ENCODE results near the gene SLC25A51.

DNA sequence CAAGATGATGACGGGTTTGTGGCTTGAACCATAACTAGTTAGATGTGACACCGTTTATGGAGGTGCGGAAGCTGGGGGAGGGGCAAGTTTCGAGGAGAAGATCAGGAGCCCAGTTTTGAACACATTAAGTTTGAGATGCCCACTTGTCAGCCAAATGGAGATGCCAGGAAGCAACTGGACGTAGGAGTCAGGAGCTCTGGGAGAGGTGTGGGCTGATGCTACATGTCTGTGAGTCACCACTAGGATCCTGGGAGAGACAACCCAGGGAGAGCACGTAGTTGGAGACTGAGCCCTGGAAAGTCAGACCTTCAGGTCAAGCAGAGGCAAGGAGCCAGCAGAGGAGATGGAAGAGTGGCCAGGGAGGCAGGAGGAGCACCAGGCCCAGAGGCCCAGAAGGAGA is 48.8 kb upstream of the SLC25A51 start:
- TF ChIP-seq, protein P1, sequence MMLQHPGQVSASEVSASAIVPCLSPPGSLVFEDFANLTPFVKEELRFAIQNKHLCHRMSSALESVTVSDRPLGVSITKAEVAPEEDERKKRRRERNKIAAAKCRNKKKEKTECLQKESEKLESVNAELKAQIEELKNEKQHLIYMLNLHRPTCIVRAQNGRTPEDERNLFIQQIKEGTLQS (IDR thresholded peaks at IDR 0.05) = no peak
- no peak for TF ChIP-seq SP1 (IDR thresholded peaks at IDR 0.05)
- TF ChIP-seq, protein P2, sequence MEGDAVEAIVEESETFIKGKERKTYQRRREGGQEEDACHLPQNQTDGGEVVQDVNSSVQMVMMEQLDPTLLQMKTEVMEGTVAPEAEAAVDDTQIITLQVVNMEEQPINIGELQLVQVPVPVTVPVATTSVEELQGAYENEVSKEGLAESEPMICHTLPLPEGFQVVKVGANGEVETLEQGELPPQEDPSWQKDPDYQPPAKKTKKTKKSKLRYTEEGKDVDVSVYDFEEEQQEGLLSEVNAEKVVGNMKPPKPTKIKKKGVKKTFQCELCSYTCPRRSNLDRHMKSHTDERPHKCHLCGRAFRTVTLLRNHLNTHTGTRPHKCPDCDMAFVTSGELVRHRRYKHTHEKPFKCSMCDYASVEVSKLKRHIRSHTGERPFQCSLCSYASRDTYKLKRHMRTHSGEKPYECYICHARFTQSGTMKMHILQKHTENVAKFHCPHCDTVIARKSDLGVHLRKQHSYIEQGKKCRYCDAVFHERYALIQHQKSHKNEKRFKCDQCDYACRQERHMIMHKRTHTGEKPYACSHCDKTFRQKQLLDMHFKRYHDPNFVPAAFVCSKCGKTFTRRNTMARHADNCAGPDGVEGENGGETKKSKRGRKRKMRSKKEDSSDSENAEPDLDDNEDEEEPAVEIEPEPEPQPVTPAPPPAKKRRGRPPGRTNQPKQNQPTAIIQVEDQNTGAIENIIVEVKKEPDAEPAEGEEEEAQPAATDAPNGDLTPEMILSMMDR (IDR thresholded peaks at IDR 0.05; ENCODE audit: low read depth, low read length, missing input control) = no peak
- TF ChIP-seq, protein P3, sequence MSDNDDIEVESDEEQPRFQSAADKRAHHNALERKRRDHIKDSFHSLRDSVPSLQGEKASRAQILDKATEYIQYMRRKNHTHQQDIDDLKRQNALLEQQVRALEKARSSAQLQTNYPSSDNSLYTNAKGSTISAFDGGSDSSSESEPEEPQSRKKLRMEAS (IDR thresholded peaks at IDR 0.05) = no peak
- TF ChIP-seq, protein P4, sequence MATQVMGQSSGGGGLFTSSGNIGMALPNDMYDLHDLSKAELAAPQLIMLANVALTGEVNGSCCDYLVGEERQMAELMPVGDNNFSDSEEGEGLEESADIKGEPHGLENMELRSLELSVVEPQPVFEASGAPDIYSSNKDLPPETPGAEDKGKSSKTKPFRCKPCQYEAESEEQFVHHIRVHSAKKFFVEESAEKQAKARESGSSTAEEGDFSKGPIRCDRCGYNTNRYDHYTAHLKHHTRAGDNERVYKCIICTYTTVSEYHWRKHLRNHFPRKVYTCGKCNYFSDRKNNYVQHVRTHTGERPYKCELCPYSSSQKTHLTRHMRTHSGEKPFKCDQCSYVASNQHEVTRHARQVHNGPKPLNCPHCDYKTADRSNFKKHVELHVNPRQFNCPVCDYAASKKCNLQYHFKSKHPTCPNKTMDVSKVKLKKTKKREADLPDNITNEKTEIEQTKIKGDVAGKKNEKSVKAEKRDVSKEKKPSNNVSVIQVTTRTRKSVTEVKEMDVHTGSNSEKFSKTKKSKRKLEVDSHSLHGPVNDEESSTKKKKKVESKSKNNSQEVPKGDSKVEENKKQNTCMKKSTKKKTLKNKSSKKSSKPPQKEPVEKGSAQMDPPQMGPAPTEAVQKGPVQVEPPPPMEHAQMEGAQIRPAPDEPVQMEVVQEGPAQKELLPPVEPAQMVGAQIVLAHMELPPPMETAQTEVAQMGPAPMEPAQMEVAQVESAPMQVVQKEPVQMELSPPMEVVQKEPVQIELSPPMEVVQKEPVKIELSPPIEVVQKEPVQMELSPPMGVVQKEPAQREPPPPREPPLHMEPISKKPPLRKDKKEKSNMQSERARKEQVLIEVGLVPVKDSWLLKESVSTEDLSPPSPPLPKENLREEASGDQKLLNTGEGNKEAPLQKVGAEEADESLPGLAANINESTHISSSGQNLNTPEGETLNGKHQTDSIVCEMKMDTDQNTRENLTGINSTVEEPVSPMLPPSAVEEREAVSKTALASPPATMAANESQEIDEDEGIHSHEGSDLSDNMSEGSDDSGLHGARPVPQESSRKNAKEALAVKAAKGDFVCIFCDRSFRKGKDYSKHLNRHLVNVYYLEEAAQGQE (IDR thresholded peaks at IDR 0.05) = no peak
- no peak for TF ChIP-seq YY1 (IDR thresholded peaks at IDR 0.05)
- TF ChIP-seq EGR1 (IDR thresholded peaks at IDR 0.05; ENCODE audit: low read depth in 2 of 2) = no peak
- TF ChIP-seq JUND (IDR thresholded peaks at IDR 0.05) = no peak
- no peak for TF ChIP-seq GABPA (IDR thresholded peaks at IDR 0.05 in 1 of 2, conservative IDR thresholded peaks at IDR 0.05 in 1 of 2)
- no peak for TF ChIP-seq TAF1 (conservative IDR thresholded peaks at IDR 0.05)
